GM06990 (cell line): ENCODE data around the gene ANKS1B.

Source experiments
- DNase-seq: peaks from one replicate; pipeline ENCODE4 v3.0.0-alpha.2; 2011; ENCODE audit not compliant: insufficient read length; ENCODE audit errors: extremely low read depth
- H3K27me3 ChIP-seq: replicated peaks from 2 replicates; pipeline ENCODE4 v1.6.0; 2011; ENCODE audit warnings: low read length; ENCODE audit not compliant: control insufficient read depth, insufficient read depth
- H3K36me3 ChIP-seq: 2 replicates; pipeline ENCODE4 v1.5.1; 2011; ENCODE audit warnings: low read length; ENCODE audit not compliant: control insufficient read depth, insufficient read depth
- H3K4me3 ChIP-seq: replicated peaks from 2 replicates; pipeline ENCODE4 v1.5.1; 2011; ENCODE audit warnings: low read depth, mild to moderate bottlenecking, control low read depth, low read length
- TF ChIP-seq, protein P1 (sequence below): IDR thresholded peaks from 2 replicates; pipeline ENCODE4 v1.5.1; 2011; ENCODE audit warnings: low read length, control low read depth, mild to moderate bottlenecking, inconsistent platforms; ENCODE audit not compliant: insufficient read depth, poor library complexity, severe bottlenecking

Gene ANKS1B

DNA sequence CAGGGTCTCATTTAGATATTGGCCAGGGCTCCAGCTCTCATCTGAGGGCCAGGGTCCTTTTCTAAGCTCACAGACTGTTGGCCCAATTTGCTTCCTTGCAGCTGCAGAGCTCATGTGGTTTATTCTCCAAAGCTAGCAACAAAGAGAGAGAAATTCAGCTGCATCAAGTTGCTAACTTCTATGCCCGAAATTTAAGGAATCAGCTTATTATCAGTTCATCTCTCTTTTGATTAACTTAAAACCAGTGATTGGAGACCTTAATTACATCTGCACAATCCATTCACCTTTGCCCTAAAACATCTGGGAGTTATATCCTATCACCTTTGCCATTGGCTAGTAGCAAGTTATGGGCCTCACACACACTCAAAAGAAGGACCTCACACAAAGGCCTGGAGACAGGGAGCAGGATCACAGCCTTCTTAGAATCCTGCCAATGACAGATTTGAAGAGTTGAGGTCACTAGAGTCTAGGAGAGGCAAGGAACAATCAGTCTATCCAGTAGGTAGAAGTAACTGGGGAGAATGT, 596.0 kb downstream of the ANKS1B start:
- Histone ChIP-seq H3K36me3 (no peaks in the 10 kb centered on the region), H3K27me3 (no peaks in the 10 kb centered on the region), H3K4me3 (no peak overlapping the region)
- DNase-seq = no peak
- TF ChIP-seq, protein P1, sequence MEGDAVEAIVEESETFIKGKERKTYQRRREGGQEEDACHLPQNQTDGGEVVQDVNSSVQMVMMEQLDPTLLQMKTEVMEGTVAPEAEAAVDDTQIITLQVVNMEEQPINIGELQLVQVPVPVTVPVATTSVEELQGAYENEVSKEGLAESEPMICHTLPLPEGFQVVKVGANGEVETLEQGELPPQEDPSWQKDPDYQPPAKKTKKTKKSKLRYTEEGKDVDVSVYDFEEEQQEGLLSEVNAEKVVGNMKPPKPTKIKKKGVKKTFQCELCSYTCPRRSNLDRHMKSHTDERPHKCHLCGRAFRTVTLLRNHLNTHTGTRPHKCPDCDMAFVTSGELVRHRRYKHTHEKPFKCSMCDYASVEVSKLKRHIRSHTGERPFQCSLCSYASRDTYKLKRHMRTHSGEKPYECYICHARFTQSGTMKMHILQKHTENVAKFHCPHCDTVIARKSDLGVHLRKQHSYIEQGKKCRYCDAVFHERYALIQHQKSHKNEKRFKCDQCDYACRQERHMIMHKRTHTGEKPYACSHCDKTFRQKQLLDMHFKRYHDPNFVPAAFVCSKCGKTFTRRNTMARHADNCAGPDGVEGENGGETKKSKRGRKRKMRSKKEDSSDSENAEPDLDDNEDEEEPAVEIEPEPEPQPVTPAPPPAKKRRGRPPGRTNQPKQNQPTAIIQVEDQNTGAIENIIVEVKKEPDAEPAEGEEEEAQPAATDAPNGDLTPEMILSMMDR = no peak

DNA sequence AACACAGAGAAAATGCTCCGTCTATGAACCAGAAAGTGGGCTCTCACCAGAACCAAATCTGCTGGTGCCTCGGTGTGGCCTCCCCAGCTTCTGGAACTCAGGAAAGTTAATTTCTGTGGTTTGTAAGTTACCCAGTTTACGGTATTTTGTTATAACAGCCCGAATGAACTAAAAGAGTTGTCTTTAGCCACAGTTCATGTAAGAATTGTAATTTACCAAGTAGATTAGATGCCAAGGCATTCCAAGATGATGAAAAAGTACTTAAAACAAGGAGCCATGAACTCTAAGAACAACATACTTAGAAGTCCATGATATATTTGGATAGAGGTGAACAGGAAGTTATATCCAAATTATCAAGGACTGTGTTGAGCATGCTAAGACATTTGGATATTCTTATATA, 597.1 kb downstream of the ANKS1B start:
- Histone ChIP-seq H3K4me3 (no peak overlapping the region), H3K27me3 (no peaks in the 10 kb centered on the region), H3K36me3 (no peaks in the 10 kb centered on the region)
- DNase-seq = no peak
- TF ChIP-seq, protein P1 = no peak

DNA sequence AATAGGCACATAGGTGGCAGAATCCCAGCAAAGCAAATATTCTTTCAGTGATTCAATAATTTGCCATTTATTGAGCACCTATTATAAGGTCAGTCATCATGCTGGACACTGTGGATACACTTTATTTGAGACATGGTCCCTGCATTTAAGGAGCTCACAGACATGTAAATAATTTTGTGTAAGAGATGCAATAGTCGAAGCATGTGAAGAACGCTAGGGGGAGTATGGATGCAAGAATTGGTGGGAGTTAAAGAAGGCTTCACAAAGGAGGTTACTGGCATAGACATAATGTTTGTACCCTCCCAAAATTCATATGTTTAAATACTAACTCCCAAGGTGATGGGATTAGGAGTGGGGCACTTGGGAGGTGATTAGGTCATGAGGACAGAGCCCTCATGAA, 597.8 kb downstream of the ANKS1B start:
- no peaks in the 10 kb centered on the region for H3K36me3 ChIP-seq
- no peak for DNase-seq

DNA sequence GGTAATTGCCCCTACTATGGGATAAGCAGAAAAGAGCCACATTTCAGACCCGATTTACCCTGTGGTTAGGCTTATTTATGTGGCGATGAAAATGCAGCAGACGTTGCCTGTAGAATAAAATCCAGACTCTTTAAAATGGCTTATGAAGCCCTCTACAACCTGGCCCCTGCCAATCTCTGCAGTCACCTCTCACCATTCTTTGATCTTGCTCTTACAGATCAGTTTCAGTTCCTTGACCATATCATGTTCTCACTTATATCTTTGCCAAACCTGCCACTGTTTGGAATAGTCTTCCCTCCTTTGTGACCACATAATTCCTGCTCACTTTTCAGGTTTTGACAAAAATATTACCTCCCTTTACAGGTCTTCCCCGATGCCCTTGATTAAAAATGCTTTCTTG, 601.5 kb downstream of the ANKS1B start:
- DNase-seq = no peak
- H3K36me3 ChIP-seq = no peaks in the 10 kb centered on the region
- no peaks in the 10 kb centered on the region for H3K27me3 ChIP-seq
- TF ChIP-seq, protein P1 = no peak
- no peak overlapping the region for H3K4me3 ChIP-seq

More for the DNA sequence above, 597.8 kb downstream of the ANKS1B start:
- no peak overlapping the region for H3K4me3 ChIP-seq
- TF ChIP-seq, protein P1 = peak; percentile 66
- no peaks in the 10 kb centered on the region for H3K27me3 ChIP-seq

DNA sequence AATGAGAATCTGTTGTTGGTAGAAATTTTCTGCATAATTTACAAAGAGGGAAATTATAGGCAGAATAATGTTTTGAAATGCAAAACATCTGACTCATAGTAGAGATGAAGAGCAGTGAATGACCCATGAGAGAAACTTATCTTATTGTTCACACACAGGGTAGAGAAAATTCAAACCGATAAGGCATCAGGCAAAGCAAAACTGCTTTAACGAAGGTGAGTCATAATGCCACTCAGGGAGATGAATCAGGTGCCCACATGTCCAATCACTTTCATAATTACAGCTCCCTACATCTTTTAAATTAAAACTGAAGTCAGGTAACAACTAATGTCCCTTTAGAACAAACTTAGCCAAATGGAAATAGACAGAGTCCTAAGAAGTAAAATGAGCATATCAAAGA, 602.7 kb downstream of the ANKS1B start:
- H3K4me3 ChIP-seq = no peak overlapping the region
- no peaks in the 10 kb centered on the region for H3K36me3 ChIP-seq
- TF ChIP-seq, protein P1 = no peak
- DNase-seq = peak; percentile 36
- no peaks in the 10 kb centered on the region for H3K27me3 ChIP-seq

DNA sequence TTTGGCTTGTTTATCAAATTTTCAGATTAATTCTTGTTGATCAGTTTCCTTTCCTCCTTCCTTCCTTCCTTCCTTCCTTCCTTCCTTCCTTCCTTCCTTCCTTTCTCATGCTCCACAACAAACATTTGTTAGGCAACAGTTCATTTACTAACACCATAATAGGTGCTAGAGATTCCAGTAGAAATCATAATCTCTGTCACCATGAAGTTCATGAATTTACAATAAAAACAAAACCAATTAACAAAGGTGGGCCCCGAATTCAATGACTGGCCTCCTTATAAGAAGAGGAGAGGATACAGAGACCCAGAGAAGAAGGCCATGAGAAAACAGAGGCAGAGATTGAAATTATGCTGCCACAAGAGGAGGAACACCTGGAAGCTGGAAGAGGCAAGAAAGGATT, 604.0 kb downstream of the ANKS1B start:
- Histone ChIP-seq H3K27me3 (no peaks in the 10 kb centered on the region), H3K4me3 (no peak overlapping the region), H3K36me3 (no peaks in the 10 kb centered on the region)
- TF ChIP-seq, protein P1 = no peak
- DNase-seq = no peak
